HG03060 (cell line): Measurements from ENCODE around the gene HIF3A.
"Not testable (repeated sequence)": the region's sequence is repeated elsewhere in the genome, so short reads cannot be mapped to it uniquely, and the experiment has no call there.

Experiments used
- ATAC-seq: cut with Tn5 transposase; IDR thresholded peaks from one replicate; pipeline ENCODE4 v1.9.1; 2021; ENCODE audit warnings: low read depth, moderate number of reproducible peaks; ENCODE audit not compliant: unreplicated experiment

The HIF3A gene

DNA sequence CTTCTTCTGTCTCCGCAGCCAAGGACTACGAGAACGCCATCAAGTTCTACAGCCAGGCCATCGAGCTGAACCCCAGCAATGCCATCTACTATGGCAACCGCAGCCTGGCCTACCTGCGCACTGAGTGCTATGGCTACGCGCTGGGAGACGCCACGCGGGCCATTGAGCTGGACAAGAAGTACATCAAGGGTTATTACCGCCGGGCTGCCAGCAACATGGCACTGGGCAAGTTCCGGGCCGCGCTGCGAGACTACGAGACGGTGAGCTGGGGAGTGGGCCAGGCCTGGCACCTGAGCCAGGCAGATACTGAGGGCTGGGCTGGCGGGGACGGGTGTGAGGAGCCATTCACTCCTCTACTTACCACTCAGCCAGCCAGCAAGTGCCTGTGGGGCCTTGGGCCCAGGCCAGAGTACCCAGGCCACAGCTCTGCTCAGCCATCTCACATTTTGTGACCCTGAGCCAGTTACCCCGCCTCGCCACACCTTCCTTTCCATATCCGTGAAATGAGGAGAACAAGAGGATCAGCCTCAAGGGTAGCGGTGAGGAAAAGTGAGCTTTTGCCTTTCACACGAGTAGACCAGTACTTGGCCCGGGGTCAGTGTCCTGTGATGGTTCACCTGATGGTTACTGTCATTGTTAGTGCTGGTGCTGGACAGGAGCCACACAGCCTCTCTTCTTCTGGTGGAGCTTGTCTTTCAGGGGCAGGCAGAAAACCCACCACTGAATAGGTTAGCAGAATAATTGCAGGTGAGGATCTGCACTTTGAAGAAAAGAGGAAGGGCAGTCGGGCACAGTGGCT lies 57.1 kb downstream of the HIF3A start:
- no peak for ATAC-seq

DNA sequence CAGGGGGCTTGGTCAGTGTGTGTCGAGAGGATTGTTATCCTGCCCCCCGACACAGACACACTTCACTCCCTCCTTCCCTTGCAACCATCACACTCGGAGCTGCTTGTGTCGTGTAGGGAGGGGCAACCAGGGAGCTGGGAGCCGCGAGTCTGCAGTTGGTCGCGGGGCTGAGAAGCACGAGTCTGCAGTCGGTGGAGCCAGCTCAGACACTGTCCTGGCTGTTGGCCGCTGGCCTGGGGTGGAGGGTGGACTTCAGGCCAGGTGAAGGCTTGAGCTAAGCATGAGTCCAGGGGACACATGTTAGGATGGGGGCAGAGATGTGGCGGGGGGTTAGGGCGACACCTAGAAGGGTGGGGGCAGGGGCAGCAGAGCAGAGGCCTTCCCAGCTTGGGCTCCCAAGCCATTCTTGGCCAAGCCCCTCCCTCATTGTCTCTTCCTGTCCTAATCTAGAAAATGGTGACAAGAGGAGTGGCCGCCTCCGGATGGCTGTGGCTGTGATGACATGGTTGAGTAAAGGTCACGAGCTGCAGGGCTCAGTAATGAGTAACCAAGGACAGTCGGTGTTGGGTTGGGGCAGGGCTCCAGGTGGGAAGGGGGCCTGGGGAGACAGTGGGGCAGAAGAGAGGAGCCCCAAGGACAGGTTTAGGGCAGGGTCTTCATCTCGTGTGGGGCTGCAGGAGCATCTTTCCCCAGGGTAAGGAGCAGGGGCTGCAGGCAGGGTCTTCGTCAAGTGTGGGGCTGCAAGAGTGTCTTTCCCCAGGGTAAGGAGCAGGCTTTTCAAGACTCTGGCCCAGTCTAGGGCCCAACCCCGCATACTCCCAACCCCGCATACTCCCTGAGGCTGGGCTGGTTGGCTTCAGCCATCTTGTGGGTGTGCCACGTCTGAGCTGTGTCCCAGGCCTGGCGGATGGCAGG lies 58.6 kb downstream of the HIF3A start:
- no peak for ATAC-seq

DNA sequence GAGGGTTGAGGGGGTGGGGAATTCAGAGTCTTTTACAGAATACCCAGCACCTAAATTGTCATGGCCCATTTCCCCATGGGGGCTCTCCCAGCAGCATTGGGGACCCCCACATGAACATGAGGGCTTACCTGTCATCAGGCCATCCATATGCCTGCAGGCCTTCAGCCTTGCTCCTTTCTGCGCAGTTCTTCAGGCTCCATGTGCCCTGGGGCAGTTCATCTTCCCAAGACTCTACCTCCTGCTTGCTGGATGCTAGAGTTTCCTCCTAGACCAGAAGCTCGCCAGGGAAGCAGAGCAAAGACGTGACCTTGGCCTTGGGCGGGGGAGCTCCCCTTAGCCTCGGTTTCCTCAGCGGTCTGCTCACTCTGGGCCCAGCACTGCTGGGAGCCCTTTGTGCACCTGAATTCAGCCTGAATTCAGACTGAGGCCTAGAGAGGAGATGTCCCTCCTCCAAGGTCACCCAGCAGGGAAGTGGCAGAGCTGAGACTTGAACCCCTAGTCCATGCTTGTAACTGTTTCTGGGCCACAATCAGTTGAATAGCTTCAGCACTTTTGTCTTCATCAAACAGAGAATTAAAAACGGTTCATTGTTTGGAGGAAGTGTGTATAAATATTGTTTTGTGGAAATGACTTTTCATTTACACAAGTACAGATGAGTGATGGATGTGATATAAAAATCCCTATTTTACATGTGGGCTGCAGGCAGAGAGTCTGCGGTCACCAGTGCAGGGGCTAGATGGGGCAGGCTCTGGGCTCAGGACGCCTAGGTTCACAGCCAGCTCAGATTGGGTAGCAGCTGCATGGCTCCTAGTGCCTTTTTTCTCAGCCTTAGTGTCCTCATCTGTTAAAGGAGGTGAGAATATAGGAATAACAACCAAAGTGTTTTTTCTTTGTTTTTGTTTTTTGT lies 59.6 kb downstream of the HIF3A start:
- no peak for ATAC-seq

DNA sequence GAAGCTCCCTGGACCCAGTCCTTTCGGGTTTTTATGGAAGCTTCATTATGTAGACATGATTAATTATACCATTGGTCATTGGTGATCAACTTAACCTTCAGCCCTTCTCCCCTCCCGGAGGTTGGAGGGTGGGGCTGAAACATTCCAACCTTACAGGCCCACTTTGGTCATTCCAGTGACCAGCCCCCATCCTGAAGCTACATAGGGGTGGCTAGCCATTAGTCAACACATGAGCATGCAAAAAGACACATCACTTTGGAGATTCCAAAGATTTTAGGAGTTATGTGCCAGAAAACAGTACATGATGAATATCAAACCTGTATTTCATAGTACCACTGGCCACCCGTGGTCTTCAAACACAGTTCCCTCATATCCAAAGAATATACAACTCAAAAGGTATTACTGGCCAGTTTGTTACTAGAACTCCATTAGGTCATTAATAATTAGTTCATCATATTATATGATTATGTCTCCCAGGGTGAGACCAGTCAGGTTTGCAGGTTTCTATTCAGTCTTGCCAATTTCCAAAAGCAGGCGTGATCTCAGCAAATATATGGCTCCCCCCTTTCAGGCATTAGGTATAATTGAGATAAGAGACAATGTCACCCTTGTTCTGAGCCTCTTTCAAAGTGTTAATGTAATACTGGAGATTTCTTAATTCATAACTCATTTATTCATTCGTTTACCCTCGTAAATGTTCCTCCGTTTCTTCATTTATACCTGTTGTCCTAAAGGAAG lies 61.2 kb downstream of the HIF3A start:
- ATAC-seq, result no peak

DNA sequence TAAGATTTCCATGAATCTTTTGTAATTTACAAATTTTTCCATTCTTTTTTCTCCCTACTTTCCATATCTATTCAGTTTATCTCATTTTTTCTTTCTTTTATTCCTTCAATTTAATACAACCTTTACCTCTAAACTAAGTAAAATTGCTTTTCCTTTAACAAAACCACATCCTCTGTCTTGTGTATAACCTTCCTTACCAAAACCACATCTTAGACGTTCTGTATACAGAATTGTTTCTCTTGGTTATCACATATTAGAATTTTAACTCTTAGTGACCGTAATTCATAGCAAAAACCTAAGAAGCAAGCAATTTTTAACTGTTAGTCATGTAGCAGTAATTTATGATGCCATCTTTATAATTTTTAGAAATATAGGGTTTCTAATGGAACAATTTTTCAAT lies 65.1 kb downstream of the HIF3A start:
- ATAC-seq, result no peak

DNA sequence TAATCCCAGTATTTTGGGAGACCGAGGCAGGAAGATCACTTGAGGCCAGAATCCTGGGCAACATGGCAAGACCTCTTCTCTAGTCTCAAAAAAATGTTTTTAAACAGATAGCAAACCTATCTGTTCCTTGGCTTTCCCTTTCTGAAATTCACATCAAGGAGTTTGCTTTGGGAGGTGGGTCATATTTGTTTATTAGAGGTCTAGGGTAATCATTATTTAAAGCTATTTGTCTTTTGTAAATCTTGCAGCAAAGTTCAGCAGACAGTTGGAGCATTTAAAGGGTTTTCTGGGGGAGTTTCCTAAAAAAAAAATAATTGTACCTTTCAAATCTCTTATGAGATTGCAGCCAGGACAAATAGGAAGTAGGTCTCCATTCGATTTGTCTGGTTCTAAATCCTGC lies 67.5 kb downstream of the HIF3A start:
- ATAC-seq, result no peak

DNA sequence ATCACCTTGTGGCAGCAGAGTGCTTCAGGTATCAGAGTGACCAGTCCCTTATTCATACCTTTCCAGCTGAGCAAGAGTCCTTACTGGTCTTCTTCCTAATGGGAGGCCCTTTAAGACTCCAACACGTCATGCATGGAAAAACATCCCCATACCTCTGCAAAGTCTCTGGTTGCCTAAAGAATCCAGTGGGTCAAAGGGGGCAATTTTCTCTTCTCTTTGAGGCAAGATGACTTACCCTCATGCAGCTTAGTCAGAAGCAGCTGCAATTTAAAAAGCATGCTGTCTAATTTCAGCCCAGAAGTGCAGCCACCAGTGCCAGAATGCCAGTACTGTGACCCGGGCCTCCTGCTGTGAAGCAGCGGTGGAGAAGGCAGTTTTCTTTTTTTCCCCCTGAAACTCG lies 68.7 kb downstream of the HIF3A start:
- ATAC-seq, result no peak

DNA sequence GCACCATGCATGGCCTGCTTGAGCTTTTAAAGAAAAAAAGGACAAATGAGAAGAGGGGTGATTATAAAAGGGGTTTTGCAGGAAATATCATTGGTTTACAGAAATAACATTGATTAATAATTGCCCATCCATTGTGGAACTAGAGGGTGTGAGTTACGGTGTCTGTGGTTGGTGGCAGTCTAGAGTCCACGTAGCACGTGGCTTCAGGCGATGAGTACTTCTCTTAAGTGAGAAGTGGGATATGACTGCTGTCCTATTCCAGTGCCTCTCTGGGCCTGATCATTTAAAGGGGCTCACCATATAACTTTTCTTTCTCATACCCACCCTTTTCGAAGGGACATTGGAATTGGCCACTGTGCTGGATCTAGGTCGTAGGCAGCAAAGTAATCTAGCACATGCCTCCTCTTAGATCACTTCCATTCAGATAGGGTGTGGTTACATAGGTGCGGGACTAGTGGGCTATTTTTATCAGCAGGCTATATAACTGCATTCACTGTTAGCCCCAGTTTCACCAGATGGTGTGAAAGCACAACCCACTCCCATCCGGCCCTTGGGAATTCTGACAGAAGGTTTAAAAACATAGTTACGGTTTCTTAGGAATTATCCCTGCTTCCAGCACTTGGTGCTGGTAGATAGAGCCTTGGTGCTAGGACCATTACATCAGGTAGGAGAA lies 69.9 kb downstream of the HIF3A start:
- ATAC-seq, result no peak

DNA sequence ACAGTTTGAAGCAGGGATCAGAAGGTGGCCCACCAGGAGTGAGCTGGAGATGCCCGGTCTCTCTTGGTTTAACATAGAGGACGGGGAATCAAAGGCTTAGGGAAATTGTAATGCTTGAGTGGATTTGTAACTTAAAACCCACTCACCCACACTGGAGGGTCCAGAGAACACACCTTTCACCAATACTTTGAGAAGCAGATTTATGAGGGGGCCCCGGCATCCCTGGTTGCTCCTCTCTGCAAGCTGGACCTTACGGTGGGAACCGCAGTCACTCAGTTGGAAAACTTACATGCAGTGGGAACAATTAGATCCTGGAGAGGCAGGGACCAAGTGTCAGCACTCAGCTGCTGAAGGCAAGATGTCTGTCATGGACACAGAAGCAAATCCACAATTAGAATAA lies 70.6 kb downstream of the HIF3A start:
- no peak for ATAC-seq

DNA sequence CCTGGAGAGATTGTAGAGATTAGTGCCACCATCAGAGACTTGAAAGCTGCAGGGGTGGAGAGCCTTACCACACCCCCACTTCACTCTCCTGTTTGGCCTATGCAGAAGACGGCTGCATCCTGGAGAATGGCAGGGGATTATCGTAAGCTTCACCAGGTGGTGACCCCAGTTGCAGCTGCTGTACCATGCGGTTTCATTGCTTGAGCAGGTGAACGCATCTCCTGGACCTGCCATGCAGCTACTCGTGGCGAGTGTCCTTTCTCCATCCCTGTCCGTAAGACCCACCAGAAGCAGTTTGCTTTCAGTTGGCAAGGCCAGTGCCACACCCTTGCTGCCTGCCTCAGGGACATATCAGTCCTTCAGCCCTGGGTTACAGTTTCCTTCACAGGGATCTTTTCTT lies 71.3 kb downstream of the HIF3A start:
- ATAC-seq, result no peak

DNA sequence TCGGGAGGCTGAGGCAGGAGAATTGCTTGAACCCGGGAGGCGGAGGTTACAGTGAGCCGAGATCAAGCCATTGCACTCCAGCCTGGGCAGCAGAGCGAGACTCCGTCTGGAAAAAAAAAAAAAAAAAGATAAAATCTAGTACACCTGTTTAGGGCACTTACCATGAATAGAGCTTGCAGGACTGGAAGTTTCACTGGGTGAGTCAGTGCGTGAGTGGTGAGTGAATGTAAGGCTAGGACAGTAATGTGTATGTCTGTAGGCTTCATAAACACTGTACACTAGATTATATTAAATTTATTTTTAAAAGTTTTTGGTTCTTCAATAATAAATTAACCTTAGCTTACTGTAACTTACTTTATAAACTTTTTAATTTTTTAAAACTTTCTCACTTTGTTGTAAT lies 73.0 kb downstream of the HIF3A start:
- ATAC-seq, result no peak

DNA sequence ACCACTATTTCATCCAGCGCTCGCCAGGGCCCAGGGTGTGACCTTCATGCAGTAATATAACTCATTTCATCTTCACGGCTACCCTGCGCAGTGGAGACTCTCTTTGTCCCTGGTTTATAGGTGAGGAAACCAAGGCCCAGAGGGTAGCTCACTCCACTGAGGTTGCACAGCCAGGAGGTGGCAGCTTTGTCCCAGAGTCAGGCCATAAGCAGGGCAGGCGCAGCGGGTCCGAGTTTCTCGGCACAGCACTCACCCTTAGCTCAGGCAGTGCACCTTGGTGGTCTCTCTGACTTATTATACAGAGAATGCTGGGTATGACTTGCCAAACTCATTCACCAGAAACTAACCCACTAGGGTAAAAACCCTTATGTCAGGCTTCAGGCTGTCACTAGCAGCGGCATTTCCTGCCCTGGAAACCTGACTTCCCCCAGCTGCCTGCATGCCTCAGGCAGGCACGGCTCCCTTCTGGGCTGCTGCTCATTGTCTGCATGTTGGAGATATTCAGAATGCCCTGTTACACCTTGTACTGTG lies 74.6 kb downstream of the HIF3A start:
- ATAC-seq, result no peak

DNA sequence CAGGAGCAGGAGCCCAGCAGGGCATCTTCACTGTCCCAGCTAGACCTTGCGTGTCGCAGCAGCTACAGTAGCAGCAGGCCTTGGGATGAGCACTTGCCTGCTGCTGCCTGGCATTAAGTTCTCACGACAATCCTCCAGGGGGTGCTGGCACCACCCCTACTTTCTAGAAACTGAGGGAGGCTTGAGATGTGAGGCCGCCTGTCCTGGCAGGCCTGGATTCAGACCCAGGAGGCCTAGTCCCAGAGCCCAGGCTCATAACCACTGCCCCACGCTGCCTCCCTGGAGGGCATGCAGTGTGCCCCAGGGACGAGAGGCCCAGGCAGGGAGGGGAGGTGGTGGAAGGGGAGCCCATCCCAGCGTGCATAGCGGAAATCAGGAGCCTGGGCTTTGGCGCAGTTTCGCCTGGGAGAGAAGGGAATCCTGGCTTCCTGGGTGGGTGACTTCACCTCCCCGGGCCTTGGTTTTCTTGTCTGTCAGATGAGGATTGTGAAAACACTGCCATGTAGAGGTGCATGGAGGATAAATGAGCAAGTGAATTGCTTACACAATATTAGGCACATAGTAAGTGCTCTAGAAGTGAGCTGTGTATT lies 76.2 kb downstream of the HIF3A start:
- ATAC-seq, result no peak

DNA sequence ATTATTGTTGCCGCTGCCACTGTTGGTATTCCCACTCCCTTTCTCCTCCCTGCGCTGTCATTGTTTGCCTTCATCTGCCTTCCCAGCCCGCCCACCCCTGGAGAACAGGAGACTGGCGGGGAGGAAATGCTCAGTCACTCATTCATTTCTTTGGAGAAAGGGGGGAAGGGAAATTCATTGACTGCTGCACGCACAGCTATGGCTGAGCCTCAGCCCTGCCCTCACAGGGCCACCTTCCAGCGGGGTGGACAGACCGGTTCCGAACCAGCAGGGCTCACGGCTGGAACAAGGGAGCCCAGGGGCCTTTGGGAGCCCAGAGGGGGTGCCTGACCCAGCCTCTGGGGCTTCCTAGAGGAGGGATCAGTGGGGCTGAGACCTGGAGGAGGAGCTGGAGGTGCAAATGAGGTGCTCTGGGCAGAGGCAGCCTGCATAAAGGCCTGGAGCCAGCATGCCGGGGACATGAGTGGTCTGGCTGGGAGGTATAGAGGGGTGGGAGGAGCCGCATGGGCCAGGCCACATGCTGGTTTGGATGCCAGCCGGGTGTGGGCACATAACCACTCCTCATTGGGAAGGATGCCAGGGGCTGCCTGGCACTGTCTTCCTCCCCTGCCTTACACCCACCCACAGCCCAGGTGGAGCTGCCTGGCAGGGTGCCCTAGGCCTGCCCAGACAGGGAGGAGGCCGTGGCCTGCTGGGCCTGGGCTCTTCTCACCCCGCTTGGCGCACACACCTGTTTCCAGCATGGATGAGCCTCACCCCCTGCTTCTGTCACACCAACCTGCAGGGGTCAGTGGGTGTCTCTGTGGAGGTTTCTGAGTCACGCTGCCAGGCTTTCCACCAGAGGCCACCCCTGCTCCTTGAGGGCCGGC lies 76.9 kb downstream of the HIF3A start:
- ATAC-seq, result no peak

DNA sequence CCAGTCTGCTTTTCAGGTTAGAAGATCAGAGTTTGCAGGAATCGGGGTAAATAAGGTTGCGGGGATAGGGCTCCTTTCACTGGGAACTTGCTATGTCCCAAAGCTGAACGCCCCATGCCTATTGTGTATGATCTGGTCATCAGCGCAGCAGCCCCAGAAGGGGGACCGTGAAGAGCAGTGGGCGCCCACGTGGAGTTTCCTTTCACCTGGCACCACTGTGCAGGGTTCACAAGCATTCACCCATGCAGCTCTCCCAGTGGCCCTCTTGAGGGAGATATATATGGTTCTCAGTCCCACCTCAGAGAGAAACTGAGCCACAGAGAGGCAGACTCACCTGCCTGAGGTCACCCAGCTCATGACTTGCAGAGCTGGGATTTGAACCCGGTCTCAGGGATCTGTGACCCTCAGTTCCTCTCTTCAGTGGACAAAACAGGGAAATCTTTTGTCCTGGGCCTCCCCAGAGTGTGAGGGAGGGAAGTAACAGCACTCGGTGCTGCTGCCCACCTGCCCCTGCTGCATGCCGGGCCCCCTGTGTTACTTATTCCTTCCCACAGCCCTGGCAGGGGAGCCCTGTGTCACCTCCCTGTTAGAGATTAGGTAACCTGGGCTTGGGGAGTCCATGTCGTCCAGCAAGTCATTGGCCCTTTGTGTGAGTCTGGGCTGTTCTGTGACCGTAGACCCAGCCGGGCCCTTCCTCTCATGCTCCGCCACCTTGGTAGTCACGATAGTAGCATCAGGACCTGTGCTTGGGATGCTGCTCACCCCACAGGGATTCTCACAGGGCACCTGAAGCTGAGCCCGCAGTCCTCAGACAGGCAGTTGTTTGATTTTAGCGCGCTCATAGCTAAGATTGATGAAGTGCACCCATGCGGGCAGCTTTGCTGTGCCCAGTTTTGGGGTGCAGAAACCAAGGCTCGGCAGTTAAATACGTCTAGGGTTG lies 78.0 kb downstream of the HIF3A start:
- ATAC-seq, result no peak

DNA sequence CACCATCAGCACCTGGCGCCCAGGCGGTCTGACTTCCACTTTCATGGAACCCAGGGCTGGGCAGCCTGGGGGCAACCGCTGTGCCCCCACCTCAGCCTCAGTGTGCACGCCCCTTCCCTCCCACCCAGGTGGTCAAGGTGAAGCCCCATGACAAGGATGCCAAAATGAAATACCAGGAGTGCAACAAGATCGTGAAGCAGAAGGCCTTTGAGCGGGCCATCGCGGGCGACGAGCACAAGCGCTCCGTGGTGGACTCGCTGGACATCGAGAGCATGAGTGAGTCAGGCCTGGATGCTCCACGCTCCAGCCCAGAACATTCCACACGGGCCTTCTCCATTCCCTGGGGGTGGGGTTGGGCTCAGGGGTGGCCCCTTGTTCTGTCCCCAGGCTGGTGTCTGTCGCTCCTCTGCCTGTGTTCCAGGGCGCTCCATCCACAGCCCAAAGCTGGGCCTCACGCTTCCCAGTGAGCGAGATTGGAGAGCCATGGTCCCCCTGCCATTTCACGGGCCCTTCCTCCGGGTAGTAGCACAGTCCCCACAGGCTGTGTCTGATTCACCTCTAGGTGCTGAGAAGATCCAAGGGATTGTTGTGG lies 78.7 kb downstream of the HIF3A start:
- ATAC-seq, result not testable (repeated sequence)
